COLO829 (cell line): Measurements from ENCODE around the gene GALK1.

Source experiments
- DNase-seq: peaks from one replicate; pipeline ENCODE4 v3.0.0; 2012; ENCODE audit warnings: low spot score

The GALK1 gene

DNA sequence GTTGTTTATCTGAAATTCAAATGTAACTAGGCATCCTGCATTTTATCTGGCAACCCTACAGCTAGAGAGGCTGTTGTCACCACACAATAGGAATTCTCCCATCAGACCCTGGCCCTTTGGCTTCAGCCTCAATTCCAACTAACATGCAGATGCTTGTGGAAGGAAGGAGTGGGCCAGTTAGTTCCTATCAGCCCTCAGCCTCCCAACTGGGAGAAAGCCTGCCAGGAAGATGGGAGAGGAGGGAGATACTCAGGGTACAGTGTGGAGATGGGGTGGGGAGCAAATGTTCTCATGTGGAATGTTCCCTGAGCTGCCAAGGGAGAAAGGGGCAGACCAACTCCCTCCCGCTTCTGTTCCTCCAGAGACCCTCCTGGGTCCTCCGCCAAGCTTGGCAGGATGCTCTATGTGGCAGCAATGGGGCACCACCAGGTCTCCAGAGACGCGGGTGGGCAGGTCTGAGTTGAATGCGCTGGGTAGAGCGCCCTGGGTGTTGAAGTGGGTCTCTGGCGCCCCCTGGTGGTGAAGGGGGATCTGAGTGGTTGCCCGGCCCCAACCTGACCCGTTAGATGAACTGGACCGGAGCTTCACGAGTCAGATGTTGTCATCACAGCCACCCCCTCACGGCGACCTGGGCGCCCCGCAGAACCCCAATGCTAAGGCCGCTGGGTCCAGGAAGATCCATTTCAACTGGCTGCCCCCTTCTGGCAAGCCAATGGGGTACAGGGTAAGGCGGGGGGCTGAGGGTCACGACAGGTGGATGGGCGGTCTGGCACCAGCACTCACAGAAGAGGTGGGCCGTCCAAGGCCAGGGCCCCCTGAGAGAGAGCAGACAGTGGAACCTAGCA is 15.2 kb downstream of the GALK1 start:
- peak; percentile 56 for DNase-seq

DNA sequence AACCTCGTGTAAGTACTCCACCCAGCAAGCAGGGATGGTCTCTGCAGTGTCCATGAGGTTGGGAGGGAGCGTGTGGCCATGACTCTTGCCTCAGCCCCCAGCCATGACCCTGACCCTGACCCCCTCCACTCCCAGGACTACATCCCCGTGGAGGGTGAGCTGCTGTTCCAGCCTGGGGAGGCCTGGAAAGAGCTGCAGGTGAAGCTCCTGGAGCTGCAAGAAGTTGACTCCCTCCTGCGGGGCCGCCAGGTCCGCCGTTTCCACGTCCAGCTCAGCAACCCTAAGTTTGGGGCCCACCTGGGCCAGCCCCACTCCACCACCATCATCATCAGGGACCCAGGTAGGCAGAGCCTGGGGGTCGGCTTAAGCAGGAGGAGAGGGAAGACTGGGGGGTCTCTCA is 16.3 kb downstream of the GALK1 start:
- DNase-seq: no peak

DNA sequence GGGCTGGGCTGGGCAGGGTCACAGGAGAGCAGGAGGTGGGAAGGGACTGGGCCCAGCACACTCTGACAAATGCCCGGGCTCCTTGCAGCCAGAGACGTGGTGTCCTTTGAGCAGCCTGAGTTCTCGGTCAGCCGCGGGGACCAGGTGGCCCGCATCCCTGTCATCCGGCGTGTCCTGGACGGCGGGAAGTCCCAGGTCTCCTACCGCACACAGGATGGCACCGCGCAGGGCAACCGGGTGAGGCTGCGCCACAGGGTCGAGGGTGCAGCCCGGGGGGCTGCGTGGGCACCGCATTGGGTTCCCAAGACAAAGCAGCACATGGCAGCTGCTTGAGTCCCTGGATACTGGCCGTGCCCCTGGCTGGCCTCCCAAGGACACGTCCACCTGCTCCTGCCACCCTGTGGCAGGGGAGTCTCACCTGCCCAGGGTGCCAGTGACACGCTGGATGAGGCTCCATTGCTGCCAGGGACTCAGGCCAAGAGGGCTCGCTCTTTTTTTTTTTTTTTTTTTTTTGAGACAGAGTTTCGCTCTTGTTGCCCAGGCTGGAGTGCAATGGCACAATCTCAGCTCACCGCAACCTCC is 21.3 kb downstream of the GALK1 start:
- no peak for DNase-seq

DNA sequence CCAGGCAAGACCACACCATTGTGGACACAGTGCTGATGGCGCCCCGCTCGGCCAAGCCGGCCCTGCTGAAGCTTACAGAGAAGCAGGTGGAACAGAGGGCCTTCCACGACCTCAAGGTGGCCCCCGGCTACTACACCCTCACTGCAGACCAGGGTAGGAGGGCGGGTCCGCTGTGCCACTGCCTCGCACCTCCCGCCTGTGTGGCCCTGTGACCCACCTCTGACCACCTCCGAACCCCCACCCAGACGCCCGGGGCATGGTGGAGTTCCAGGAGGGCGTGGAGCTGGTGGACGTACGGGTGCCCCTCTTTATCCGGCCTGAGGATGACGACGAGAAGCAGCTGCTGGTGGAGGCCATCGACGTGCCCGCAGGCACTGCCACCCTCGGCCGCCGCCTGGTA is 22.7 kb downstream of the GALK1 start:
- DNase-seq: no peak

DNA sequence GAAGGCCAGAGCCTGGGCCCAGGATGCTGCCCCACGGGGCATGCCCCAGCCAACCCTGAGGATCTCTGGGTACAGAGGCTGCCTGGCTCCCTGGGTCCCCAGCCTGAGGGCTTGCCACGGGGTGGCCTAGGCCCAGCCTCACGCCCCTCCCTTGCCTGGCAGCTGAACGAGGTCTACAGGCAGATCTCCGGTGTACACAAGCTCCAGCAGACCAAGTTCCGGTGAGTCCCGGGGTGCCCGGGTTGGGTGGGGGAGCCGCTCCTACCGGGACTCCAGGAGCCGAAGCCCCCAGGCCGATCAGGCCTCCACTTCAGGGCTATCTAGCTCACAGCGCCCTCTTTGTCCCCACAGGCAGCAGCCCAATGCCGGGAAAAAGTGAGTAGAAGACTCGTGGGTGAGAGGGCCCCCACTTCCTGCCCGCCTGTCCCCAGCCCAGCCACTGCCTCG is 24.3 kb downstream of the GALK1 start:
- no peak for DNase-seq

DNA sequence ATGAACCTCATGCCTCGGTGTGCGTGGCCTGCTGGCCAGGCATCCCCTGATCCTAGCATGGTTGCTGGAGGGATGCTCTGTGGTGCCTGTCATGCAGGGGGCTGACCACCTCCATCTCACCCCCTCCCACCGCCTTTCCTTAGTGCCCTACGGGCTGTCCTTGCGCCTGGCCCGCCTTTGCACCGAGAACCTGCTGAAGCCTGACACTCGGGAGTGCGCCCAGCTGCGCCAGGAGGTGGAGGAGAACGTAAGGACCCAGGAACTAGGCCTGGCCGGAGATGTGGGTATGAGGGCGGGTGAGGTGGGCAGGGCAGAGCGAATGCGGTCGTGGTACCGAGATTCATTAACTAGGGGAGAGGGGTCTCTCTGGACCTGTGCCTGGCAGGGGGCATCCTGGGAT is 24.8 kb downstream of the GALK1 start:
- DNase-seq: no peak

DNA sequence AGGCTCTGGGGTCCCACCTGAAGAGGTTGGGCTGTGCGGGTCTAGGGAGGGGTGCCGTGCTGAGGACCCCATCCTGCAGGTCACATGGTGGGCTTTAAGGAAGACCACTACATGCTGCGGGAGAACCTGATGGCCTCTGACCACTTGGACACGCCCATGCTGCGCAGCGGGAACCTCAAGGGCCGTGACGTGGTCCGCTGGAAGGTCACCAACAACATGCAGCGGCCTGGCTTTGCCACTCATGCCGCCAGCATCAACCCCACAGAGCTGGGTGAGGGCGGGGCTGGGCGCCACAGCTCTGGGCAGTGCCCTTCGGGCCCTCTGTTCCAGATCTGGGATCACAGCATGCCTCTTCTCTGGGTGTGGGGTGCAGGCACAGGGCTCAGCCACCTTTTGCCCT is 25.2 kb downstream of the GALK1 start:
- no peak for DNase-seq

DNA sequence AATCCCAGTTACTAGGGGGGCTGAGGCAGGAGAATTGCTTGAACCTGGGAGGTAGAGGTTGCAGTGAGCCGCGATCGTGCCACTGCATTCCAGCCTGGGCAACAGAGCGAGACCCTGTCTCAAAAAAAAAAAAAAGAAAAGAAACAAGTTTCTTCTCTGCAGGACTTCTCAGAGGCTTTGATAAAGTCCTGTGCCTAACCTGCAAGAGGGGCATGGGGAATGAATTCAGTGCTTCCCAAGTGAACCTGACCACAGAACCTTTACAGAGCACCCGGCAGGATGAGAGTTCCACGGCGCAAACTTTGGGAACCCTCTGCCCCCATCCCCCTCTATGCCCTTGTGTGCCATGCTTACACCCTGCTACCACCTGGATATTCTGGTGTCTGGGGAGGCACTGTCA is 25.8 kb downstream of the GALK1 start:
- no peak for DNase-seq

DNA sequence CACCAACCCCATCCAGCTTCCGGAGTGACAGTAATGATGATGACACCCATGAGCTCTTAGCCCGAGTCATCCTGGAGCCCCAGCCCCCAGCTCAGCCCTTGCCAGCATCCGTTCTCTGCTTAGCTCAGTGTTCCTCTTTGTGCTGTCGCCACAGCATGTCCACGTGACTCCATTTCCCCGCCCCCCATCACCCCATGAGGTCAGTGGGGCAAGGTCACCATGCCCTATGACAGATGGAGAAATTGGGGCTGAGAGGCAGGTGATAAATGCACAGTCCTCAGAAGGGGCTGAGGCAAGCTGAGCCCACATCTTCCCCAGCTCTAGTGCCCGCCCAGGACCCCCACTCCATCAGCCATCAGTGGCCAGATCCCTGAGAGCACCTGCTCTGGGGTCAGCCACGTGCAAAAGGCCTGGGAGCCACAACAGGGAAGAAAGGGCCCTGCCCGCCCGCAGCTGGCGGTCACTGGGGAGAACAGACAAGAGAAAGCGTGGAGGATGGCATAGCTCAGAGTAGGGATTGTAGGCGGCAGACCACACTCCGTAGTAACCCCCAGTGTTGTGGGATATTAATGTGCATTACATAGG is 26.7 kb downstream of the GALK1 start:
- no peak for DNase-seq

DNA sequence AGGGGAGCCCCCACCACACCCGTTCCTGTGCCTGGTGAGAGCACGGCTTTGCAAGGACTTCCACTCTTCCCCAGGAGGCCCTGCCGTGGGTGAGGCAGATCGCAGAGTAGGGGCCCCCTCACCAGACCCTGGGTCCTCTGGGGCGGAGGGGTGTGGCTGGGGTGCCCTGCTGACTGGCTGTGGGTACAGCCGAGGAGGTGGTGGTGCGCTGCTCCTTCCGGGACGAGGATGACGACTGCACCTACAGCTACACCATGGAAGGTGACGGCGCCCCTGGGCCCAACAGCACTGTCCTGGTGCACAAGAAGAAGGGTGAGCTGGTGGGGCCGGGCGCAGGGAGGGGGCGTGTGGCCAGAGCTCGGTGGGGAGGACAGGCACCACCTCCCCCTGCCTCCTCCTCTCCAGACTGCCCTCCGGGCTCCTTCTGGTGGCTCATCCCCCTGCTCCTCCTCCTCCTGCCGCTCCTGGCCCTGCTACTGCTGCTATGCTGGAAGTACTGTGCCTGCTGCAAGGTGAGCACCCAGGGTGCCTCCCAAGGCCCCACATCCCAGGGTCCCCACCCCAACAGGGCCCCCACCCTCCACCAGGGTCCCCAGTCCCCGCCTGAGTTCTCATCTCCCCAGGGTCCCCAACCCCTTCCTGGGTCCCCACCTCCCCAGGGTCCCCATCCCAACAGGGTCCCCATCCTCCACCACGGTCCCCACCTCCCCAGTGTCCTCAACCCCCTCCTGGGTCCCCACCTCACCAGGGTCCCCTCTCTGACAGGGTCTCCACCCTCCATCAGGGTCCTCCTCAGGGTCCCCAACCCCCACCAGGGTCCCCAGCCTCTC is 27.6 kb downstream of the GALK1 start:
- no peak for DNase-seq

DNA sequence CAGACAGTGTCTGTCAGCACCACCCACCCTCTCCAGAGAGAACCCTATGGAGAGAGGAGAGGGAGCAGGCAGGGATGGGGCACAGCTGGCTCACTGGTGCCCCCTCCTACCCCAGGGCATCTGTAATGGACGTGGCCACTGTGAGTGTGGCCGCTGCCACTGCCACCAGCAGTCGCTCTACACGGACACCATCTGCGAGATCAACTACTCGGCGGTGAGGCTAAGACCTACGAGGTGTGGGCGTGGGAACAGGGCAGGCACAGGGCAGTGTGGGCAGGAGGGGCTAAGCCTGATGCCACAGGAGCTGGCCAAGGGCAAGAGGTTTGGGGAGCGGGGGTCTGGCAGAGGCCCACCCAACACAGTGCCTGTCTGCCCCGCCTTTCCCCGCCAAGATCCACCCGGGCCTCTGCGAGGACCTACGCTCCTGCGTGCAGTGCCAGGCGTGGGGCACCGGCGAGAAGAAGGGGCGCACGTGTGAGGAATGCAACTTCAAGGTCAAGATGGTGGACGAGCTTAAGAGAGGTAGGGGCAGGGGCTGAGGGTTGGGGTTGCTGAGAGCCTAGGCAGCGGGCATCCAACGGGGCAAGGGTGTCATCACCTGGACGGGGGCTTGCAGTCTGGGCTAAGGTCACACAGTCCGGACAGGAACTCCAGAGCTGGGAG is 28.7 kb downstream of the GALK1 start:
- DNase-seq: no peak

DNA sequence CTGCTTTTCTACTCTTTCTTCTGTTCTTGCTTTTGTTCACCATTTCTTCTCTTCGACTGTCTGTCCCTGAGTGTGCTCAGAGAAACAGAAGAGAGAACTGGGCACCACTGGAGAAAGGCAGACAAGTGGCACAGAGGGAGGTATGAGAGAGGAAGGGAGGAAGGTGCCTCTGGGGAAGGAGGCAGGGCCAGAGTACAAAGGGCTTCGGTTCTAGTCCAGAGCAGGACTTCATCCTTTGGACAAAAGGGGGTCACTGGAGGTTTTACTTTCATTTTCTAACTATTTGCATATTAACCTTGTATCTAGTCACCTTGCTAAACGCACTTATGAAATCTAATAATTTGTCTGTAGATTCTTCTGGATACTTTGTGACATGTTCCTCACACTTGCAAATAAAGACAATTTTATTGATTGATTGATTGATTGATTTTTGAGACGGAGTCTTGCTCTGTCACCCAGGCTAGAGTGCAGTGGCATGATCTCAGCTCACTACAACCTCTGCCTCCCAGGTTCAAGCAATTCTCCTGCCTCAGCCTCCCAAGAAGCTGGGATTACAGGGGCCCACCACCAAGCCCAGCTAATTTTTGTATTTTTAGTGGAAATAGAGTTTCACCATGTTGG is 30.2 kb downstream of the GALK1 start:
- DNase-seq: no peak

DNA sequence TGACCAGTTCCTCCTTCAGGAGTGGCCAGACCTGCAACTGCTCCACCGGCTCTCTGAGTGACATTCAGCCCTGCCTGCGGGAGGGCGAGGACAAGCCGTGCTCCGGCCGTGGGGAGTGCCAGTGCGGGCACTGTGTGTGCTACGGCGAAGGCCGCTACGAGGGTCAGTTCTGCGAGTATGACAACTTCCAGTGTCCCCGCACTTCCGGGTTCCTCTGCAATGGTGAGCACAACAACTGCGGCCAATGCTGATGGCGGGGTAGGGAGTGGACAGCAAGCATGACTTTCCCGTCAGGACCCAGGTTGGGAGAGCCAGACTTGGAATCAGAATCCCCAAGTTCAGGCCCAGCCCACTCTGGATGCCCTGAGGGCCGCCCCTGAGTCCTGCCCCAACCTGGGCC is 31.5 kb downstream of the GALK1 start:
- no peak for DNase-seq

DNA sequence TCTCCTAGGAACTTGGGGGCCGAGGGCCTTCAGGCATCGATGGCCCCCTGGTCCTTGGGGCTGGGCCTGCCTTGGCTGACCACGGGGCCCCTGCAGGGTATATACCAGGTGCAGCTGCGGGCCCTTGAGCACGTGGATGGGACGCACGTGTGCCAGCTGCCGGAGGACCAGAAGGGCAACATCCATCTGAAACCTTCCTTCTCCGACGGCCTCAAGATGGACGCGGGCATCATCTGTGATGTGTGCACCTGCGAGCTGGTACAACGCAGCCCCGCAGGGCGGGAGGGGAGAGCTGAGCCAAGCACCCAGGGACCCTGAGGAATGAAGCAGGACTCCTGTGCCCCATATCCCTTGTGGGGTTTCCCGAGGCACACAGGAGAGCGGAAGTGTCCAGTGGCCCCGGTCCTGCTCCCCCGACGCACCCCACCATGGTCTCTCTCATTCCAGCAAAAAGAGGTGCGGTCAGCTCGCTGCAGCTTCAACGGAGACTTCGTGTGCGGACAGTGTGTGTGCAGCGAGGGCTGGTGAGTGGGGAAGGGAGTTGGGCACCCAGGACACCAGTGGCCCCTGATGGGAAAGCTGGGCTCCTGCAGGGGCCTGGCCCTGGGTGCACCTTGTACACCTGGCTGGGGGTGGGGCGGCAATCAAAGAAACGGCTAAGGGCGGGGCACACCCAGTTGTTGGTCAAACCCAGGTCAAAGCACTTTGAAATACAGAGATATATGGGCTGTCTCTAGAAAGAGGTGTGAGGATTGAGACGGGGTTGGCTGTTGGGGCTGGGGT is 33.1 kb downstream of the GALK1 start:
- DNase-seq: no peak

DNA sequence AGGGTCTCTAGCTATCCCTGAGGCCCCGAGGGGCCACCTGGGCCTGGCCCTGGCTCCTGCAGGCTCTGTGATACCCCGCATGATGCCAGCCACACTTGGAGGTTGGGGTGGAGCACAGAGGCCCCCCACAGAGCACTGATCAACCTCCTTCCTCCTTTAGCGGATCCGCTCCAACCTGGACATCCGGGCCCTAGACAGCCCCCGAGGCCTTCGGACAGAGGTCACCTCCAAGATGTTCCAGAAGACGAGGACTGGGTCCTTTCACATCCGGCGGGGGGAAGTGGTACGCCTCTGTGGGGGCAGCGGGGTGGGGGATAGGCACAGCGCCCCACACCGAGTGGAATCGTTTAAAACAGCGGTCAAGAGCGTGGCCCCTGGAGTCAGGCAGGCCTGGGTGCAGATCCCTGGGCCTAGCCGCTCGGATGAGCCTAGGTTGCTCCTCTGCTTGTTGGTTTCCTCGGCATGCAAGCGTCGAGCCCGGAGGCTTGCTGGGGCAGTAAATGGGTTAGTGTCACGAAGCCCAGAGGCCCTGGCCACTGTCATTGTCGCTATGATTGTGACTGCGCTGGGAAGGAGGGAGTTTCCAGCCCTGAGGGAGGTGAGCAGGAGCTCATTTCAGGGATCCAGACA is 33.8 kb downstream of the GALK1 start:
- DNase-seq: no peak

DNA sequence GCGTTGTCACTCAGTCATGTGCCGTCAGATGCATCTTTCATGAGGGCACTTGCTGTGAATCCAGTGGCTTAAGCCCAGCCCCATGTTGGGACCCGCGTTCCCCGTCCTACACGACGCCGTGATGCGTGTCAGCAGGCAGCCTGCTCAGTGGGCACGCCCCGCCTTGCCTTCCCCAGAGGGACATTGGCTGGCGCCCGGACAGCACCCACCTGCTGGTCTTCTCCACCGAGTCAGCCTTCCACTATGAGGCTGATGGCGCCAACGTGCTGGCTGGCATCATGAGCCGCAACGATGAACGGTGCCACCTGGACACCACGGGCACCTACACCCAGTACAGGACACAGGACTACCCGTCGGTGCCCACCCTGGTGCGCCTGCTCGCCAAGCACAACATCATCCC is 34.9 kb downstream of the GALK1 start:
- no peak for DNase-seq

DNA sequence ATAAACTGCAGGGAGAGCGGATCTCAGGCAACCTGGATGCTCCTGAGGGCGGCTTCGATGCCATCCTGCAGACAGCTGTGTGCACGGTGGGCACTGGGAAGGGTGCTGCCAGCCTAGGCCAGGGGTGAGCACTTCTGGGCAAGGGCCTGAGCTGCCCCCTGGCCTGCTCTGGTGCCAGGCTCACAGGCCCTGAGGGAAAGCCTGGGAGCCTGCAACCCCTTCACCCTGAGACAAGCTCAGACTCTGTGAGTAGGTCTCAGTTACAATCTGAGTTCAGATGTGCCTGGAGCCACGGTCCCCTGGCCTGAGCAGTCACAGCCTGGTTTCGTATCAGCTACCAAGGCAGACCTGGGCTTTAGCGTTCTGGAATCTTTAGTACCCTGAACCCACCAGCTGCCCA is 35.6 kb downstream of the GALK1 start:
- no peak for DNase-seq

DNA sequence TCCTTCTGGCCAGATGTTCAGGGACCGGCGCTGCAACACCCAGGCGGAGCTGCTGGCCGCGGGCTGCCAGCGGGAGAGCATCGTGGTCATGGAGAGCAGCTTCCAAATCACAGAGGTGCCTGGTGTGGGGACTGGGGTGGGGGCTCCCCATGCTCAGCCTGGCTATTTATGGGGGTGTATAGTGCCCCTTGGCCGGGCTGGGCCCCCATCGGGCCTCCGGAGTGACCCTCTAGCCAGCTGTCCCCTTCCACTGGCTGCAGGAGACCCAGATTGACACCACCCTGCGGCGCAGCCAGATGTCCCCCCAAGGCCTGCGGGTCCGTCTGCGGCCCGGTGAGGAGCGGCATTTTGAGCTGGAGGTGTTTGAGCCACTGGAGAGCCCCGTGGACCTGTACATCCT is 37.6 kb downstream of the GALK1 start:
- DNase-seq: no peak

DNA sequence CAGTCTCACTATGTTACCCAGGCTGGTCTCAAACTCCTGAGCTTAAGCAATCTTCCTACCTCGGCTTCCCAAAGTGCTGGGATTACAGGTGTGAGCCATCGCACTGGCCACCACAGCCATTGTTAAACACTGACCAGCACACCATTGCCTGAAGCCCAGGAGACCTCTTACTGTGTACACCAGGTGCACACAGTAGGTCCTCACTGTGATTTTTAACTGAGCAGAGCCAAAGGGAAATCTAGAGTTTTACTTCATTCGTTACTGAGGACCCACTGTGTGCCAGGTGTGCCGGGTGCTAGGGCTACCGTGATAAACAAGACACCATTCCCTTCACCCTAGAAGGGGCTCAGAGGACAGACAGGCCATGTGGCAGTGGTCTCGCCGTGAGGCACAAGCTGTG is 39.5 kb downstream of the GALK1 start:
- no peak for DNase-seq
